Measurements from ENCODE around the gene NRXN2.

NRXN2 gene

GRCh38 chr11:64629103-64629502 is 93.9 kb downstream of the NRXN2 start:
- H3K4me3 ChIP-seq (IDR thresholded peaks at IDR 0.05; ENCODE audit: insufficient read depth, low read depth, low read length), result no peak overlapping the region
- H3K27ac ChIP-seq, result no peak overlapping the region
- no peak overlapping the region for H3K9ac ChIP-seq
- no peaks in the 10 kb centered on the region for H4K20me1 ChIP-seq (ENCODE audit: insufficient read depth)
- H3K27me3 ChIP-seq (ENCODE audit: insufficient read depth, low read depth), result peaks cover 71% of the 10 kb centered on the region
- no peaks in the 10 kb centered on the region for H3K36me3 ChIP-seq (ENCODE audit: insufficient read depth)
- H2AFZ ChIP-seq (ENCODE audit: low read depth), result no peak overlapping the region
- no peak for TF ChIP-seq CTCF (conservative IDR thresholded peaks at IDR 0.05; ENCODE audit: low read depth, low read length)
- no peak overlapping the region for H3K4me2 ChIP-seq
- H3K79me2 ChIP-seq (ENCODE audit: insufficient read depth, low read depth), result no peaks in the 10 kb centered on the region
- no peaks in the 10 kb centered on the region for H3K4me1 ChIP-seq (ENCODE audit: low read depth, poor library complexity, severe bottlenecking)

GRCh38 chr11:64628596-64628995 is 94.4 kb downstream of the NRXN2 start:
- H3K4me2 ChIP-seq, result no peak overlapping the region
- no peaks in the 10 kb centered on the region for H3K36me3 ChIP-seq (ENCODE audit: insufficient read depth)
- H3K79me2 ChIP-seq (ENCODE audit: insufficient read depth, low read depth), result no peaks in the 10 kb centered on the region
- no peak overlapping the region for H2AFZ ChIP-seq (ENCODE audit: low read depth)
- H3K27ac ChIP-seq, result no peak overlapping the region
- no peak overlapping the region for H3K4me3 ChIP-seq (IDR thresholded peaks at IDR 0.05; ENCODE audit: insufficient read depth, low read depth, low read length)
- TF ChIP-seq CTCF (conservative IDR thresholded peaks at IDR 0.05; ENCODE audit: low read depth, low read length), result no peak
- H3K9ac ChIP-seq, result no peak overlapping the region
- no peaks in the 10 kb centered on the region for H3K4me1 ChIP-seq (ENCODE audit: low read depth, poor library complexity, severe bottlenecking)
- H3K27me3 ChIP-seq (ENCODE audit: insufficient read depth, low read depth), result peaks cover 71% of the 10 kb centered on the region
- no peaks in the 10 kb centered on the region for H4K20me1 ChIP-seq (ENCODE audit: insufficient read depth)

- H3K4me1 ChIP-seq (ENCODE audit: low read depth, poor library complexity, severe bottlenecking), result no peaks in the 10 kb centered on the region
- no peaks in the 10 kb centered on the region for H3K79me2 ChIP-seq (ENCODE audit: insufficient read depth, low read depth)
- H3K36me3 ChIP-seq (ENCODE audit: insufficient read depth), result no peaks in the 10 kb centered on the region
- H3K27ac ChIP-seq, result no peak overlapping the region
- H3K27me3 ChIP-seq (ENCODE audit: insufficient read depth, low read depth), result peaks cover 73% of the 10 kb centered on the region
- no peak overlapping the region for H3K9ac ChIP-seq
- H3K4me3 ChIP-seq (IDR thresholded peaks at IDR 0.05; ENCODE audit: insufficient read depth, low read depth, low read length), result no peak overlapping the region
- no peak for TF ChIP-seq CTCF (conservative IDR thresholded peaks at IDR 0.05; ENCODE audit: low read depth, low read length)
- H2AFZ ChIP-seq (ENCODE audit: low read depth), result no peak overlapping the region
- no peaks in the 10 kb centered on the region for H4K20me1 ChIP-seq (ENCODE audit: insufficient read depth)
- no peak overlapping the region for H3K4me2 ChIP-seq
Measured at GRCh38 chr11:64627371-64627770, 95.6 kb downstream of the NRXN2 start.

GRCh38 chr11:64626637-64627036 is 96.4 kb downstream of the NRXN2 start:
- H2AFZ ChIP-seq (ENCODE audit: low read depth), result no peak overlapping the region
- TF ChIP-seq CTCF (conservative IDR thresholded peaks at IDR 0.05; ENCODE audit: low read depth, low read length), result no peak
- H3K36me3 ChIP-seq (ENCODE audit: insufficient read depth), result no peaks in the 10 kb centered on the region
- no peak overlapping the region for H3K4me3 ChIP-seq (IDR thresholded peaks at IDR 0.05; ENCODE audit: insufficient read depth, low read depth, low read length)
- H3K27me3 ChIP-seq (ENCODE audit: insufficient read depth, low read depth), result peaks cover 66% of the 10 kb centered on the region
- no peak overlapping the region for H3K27ac ChIP-seq
- no peaks in the 10 kb centered on the region for H3K79me2 ChIP-seq (ENCODE audit: insufficient read depth, low read depth)
- H3K4me2 ChIP-seq, result no peak overlapping the region
- no peaks in the 10 kb centered on the region for H4K20me1 ChIP-seq (ENCODE audit: insufficient read depth)
- no peaks in the 10 kb centered on the region for H3K4me1 ChIP-seq (ENCODE audit: low read depth, poor library complexity, severe bottlenecking)
- H3K9ac ChIP-seq, result no peak overlapping the region

Measured in KMS-11 (cell line).